ENCODE results near the gene CAMSAP2.

Gene CAMSAP2

DNA sequence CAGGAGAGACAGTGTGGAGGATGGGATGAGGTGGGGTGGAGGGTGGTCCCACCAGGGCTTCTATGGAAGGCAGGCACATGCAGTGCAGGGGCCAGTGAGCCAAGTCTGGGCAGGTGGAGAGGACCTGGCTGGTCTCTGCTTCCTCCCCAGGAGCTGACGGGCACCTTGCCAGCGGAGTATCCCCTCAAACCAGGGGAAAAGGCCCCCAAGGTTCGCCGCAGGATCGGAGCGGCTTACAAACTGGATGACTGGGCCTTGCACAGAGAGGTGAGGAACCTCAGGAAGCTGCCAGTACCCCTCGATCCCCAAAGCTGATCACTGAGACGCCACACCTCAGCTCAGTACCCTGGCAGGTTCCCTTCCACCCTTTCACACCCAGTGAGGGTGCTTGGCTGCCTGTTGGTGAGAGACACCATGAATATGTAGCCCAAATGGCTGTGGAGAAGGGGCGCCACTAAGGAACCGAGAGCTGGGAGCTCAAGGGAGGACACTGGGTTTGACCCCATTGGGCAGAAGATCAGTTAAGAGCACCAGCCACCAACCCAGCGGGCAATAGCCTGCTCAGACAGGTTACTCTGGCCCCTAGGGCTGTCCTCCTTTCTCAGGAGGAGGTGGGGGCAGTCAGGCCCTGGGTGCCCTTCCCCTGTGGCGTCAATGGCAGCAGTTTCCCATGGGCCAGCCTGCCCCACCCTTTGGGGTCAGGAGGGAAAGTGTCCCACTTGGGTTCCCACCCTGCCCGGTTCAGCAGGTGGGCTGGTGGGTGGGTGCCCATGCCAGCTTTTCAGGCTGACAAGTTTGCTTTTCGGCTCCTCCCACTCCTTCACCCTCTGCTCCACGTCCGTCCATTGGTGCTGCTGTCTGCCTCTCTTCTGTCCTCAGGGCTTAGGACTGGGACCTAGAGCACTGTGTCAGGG, 161.5 kb downstream of the CAMSAP2 start:
- no peak for DNase-seq (ENCODE audit: low spot score)

DNA sequence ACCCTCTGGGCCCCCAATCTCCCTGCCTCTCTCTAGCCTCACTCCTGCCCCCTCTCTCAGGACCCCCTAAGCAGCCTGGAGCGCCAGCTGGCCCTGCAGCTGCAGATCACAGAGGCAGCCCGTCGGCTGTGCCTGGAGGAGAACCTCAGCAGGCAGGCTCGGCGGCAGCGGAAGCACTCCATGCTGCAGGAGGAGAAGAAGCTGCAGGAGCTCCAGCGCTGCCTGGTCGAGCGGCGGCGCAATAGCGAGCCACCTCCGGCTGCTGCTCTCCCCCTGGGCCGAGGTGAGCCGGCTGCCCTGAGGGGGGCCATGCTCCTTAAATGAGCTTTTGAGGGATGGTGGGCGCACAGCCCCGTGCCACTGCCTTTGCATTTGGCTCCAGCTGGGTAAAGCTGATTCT, 162.2 kb downstream of the CAMSAP2 start:
- no peak for DNase-seq (ENCODE audit: low spot score)

- DNase-seq (ENCODE audit: low spot score) = no peak
Observed at GRCh38 chr1:200901350-200901749, 162.7 kb downstream of the CAMSAP2 start.

DNA sequence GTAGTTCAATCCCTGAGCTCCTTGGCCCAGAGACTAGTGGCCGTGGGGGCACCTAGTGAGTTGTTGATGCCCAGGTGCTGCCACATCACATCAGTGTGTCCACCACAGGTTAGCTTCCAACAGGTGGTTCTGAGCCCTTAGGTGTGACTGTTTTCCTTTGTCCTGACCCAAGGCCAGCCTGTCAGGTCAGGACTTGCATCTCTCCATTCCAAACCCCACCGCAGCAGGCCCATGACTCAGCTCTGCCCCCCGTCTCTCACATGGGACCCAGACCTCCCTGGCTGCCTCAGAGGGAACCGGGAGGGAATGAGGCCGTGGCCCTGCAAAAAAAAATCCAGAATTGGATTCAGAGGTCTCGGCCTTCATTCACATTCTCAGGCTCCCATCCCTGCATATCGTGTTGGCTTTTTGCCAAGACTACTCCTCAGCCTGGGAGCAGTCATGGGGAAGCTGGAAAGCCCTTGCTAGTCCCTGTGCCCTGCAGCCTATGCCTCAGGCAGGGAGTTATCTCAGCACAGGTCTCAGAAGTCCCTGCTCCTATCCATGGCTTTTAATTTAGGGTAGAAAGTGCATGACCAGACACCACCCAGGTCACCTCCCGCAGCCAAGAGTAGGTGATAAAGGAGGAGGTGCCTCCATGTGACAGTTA, 163.2 kb downstream of the CAMSAP2 start:
- no peak for DNase-seq (ENCODE audit: low spot score)

DNA sequence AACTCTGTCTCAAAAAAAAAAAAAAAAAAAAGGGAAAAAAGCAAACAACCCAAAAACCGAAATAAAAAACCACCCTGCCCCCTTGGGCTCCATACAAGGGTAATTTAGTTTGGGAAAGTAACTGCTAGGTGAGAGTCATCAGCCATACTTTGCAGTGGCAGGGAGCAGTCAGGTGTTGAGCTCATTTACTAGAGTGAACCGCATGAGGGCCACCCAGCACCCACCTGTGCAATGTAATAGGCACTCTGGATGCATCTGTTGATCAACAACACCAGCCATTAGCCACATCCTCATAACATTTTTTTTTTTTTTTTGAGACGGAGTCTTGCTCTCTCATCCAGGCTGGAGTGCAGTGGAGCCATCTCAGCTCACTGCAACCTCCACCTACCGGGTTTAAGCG, 165.1 kb downstream of the CAMSAP2 start:
- no peak for DNase-seq (ENCODE audit: low spot score)

DNA sequence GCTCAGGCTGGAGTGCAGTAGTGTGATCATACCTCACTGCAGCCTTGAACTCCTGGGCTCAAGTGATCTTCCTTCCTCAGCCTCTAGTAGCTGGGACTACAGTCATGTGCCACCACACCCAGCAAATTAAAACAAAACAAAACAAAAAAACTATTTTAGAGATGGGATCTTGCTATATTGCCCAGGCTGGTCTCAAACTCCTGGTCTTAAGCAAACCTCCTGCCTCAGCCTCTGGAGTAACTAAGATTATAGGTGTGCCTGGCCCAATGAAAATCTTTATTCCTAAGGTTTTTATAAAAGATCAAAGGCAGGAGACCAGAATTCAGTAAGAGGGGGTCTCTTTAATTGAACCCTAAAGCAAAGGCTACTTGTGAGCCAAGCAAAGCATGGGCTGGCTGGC, 166.1 kb downstream of the CAMSAP2 start:
- no peak for DNase-seq (ENCODE audit: low spot score)

GRCh38 chr1:200905411-200906052, 166.8 kb downstream of the CAMSAP2 start:
- DNase-seq (ENCODE audit: low spot score) = peak; percentile 77

- no peak for DNase-seq (ENCODE audit: low spot score)
Observed at GRCh38 chr1:200906491-200906890, 167.8 kb downstream of the CAMSAP2 start.

DNA sequence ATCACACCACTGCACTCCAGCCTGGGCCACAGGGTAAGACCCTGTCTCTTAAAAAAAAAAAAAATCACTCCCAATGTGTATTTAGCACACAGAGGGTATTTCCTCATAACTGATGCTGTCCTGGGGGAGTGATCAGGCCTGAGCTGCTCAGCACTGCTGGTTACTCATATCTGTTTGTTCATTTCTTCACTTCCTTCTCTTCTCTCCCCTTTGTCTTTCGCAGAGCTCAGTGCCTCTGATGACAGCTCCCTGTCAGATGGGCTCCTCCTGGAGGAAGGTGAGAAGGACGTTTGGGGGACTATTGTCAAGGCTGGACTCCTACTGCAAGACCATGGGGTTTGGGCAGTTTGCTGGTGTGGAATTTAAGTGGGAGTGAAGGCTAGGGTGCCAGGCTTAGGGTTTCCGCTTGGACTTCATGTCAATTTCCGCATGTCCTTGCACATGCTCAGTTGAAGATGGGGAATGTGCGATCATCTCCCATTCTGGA, 169.0 kb downstream of the CAMSAP2 start:
- DNase-seq (ENCODE audit: low spot score) = no peak

- no peak for DNase-seq (ENCODE audit: low spot score)
Observed at GRCh38 chr1:200908191-200908868, 169.6 kb downstream of the CAMSAP2 start.

GRCh38 chr1:200909071-200909470, 170.4 kb downstream of the CAMSAP2 start:
- no peak for DNase-seq (ENCODE audit: low spot score)

GRCh38 chr1:200909757-200910239, 171.1 kb downstream of the CAMSAP2 start:
- no peak for DNase-seq (ENCODE audit: low spot score)
